HG03108 (cell line): ENCODE data around the gene DPH2.

Experiments used
- ATAC-seq: cut with Tn5 transposase; IDR thresholded peaks from one replicate; pipeline ENCODE4 v1.9.1; 2021; ENCODE audit warnings: moderate library complexity; ENCODE audit not compliant: unreplicated experiment

DPH2 gene

DNA sequence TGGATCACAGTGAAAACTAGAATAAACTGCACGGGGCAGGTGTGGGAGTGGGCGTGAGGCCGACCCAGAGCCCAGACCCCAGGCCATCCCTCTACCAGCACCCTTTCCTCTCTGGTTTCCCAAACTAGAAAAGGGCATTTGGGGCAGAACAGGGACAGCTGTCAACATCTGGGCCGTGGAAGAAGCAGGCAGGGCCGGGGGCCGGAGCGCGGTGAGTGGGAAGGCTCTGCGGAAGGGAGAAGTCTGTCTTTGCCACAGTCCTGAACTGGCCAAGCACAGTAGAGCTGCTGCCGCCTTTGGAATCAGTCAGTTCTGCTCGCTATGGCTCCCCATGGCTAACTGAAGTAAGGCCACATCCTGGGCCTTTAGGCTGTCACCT, 28.2 kb downstream of the DPH2 start:
- no peak for ATAC-seq

DNA sequence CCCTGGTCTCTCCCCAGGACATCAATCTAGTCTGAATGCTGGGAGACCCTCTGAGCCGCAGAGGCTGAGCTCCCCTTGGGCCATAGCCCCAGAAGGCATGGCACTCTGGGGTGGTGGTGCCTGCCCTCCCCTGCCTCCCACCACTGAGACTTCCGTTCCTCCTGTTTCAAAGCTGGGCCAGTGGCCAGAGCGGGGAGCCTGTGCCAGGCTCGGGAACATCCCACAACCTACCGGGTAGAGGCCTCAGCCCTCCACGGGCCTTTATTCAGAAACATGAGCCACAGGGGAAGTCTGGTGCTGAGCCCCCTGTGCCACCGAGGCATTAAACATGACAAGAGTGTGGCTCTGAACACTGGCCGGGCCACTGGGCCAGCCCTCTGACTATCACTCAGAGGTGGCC, 29.6 kb downstream of the DPH2 start:
- ATAC-seq, result no peak

GRCh38 chr1:44000122-44000665, 30.4 kb downstream of the DPH2 start:
- no peak for ATAC-seq

GRCh38 chr1:44002165-44002564, 32.4 kb downstream of the DPH2 start:
- no peak for ATAC-seq

DNA sequence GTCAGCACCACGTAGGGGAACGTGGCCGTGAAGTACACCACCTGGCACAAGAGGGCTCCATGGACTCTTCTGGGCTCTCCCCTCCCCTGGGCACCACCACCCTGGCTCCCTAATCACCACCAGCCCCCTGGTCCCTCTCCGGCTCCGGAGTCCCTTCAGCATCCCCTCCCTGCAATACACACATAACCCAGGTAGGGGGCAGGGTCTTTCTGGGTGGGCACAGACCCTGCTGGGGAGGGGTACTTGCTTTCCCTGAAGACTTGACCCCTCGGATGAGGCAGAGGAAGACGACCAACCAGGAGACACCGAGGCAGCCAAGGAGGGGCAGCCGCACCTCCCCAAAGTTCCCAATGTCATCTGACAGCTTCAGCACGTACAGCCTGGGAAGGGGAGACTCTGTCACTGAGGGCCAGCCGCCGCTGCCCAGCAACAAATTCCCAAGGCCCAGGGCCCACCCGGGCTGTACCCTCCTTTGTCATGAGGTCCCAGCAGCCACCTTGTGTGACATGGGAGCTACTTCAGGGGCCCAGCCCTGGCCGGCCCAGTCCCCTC, 32.9 kb downstream of the DPH2 start:
- ATAC-seq, result no peak

- ATAC-seq, result no peak
Measured at GRCh38 chr1:44008259-44008658, 38.4 kb downstream of the DPH2 start.

- ATAC-seq, result no peak
Measured at GRCh38 chr1:44010935-44011471, 41.2 kb downstream of the DPH2 start.

DNA sequence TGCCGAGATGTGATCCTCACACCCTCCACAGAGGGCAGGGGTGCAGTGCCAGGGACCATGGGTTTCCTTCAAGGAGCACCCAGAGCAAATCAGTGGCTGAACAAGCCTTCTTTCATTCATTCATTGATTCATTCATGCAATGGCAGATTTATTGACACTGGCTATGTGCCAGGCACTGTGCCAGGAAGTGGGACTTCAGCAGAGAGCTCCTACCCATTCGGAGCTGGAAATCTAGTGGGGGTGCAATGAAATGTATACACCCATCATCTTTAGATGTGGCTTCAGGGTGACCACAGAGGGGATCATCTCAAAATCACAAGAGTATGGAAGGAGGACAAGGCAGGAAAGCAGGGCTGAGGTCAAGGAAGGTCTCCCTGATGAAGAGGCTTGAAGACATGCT, 42.6 kb downstream of the DPH2 start:
- ATAC-seq, result no peak

DNA sequence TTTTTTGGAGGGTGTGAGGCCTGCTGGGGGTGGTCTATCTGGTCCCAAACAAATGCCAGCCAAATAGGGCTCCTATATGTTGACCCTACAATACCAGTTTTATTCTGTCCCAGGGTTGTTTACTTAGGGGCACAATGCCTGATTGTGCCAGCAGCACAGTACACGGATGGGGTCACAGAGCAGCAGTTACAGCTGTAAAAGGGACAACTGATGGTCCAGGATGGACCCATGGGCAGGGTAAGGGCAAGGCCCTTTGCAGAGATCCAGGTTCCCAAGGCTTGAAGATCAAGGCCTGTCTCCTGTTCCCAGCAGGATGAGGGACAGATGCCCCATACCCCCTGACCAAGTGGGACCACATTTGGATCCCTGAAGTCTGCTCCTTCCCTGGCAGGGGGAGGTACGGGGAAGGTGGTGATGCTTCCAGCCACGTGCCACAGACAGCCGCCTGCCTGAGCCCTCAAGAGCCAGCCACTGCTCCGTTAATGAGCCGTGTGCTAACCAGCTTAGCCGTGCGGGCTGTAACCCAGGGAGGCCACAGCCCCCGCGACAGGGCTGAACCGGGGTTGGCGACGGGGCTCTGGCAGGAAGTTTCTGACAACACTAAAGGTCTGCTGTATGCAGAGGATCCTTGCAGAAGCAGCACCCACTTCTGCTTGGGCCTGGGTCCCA, 43.3 kb downstream of the DPH2 start:
- ATAC-seq, result no peak

- no peak for ATAC-seq
Measured at GRCh38 chr1:44013949-44014348, 44.1 kb downstream of the DPH2 start.

DNA sequence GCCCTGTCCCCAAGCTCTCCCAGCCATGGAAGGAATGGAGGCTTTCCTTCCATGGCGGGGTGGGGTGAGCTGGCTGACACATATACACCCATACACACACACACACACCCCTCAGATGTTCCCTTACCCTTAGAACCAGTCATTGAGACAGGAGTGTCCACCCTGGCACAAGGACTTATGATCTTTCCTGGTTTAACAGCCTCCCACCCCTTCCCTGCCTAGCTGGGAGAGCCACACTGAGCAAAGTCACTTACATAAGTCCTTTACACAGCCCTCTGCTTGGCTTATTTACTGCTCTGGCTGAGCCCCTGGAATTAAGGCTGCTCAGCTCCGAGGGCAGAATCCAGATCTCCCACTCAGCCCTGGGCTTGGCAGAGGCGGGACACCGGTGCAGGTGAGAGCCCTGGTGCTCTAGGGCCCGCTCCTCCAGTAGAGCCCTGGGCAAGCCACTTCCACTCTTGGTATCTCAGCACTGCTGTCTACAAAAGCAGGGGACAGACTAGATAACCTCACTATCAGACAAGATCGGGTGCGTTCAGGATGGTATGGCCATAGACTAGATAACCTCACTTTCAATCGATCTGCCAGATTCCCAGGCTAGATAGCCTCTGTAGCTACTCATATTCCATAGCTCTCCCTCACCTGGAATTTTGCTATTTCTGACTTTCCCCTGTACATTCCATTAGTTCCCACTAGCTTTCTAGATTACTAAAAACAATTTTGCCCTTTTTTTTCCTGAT, 44.7 kb downstream of the DPH2 start:
- ATAC-seq, result no peak

GRCh38 chr1:44015206-44015605, 45.4 kb downstream of the DPH2 start:
- no peak for ATAC-seq

DNA sequence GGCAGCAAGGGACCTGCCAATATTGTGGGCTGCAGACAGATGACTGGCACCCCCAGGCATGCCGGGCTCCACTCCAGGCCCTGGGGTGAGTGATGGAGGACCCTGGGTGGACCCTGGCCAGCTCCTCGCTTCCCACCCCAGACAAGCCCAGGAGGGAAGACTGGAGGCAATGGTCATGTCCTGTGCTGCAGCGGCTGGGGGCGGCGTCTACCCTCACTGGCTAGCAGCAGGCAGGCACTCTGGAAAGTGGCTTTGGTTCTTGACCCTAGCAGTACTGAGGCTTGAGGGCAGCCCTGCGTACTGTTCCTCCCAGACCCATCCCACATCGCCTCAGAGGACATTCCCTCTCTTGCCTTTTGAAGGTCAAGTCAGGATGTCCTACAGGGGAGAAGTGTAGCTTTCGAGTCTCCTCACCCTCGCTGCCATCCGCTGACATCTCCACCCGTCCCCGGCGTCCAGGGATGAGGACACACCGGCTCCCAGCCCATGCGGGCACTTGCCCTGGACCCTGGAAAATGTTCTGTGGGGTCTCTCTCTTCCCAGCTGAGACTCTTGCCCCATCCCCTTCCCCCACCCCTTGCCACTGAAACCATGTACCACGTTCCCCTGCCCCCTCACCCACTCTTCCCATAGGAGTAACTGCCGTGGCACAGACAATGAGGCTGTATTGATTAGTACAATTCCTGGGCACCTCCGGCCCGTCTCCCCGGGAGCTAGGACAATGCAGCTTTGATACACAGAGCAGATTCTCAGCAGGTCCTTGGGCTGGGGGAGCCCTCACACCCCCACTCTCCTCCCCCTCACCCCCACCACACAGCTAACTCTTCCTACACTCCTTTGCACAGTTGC, 46.5 kb downstream of the DPH2 start:
- no peak for ATAC-seq

- ATAC-seq, result no peak
Measured at GRCh38 chr1:44016890-44017400, 47.1 kb downstream of the DPH2 start.

DNA sequence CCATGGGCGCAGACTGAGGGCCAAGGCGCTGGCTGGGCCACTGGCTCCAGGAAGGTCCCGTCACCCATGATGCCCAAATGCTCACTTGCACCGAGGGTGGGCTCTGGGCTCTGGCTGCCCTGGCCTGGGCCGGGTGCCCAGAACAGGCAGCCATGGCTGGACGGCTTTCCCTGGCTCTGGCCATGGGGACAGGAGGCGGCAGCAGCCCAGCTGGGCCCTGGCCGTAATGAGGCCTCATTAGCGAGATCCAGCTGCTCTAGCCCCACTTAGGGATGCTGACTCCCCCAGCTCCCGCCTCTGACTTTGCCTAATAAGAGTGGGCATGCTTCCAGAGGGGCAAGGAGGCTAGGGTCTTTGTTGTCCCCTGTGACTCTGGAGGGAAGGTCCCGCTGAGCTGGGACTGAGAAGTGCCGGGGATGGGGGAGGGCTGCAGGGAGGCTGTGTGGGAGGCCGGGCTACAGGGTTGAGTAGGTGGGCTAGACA, 49.7 kb downstream of the DPH2 start:
- ATAC-seq, result no peak

DNA sequence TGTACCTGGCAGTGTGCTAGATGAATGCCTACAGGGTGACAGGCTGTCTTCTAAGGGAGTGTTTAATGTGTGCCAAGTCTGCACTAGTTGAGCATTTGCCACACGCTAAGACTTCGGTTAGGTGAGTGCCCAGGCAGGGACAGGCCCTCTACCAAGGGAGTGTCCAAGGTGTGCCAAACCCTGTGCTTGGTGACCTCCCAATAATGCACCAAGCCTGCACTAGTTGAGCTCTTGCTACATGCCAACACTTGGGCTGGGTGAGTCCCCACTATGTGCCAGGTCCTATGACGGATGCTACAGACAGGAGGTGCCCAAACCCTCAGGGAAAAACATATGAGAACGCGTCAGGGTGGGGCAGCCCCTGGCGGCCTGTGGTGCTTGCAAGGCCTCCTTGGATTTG, 50.7 kb downstream of the DPH2 start:
- ATAC-seq, result no peak

DNA sequence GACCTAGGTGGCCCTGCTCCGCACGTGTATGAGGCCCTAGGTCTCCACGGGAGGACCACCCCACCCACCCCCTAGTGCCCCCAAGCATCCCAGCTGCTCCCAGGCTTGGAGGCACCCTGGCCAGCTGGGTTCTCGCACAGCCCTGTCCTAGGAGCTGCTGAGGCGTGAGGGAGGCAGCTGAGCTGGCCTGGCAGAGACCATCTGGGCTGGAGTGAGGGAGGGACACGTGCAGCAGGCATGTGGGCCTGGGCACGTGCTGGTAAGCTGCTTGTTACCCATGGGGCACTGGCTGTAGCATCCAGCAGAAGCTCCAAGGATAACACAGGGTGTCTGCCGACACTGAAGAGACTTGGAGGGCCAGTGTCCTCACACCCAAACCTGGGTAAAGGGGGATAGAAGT, 51.3 kb downstream of the DPH2 start:
- ATAC-seq, result no peak

DNA sequence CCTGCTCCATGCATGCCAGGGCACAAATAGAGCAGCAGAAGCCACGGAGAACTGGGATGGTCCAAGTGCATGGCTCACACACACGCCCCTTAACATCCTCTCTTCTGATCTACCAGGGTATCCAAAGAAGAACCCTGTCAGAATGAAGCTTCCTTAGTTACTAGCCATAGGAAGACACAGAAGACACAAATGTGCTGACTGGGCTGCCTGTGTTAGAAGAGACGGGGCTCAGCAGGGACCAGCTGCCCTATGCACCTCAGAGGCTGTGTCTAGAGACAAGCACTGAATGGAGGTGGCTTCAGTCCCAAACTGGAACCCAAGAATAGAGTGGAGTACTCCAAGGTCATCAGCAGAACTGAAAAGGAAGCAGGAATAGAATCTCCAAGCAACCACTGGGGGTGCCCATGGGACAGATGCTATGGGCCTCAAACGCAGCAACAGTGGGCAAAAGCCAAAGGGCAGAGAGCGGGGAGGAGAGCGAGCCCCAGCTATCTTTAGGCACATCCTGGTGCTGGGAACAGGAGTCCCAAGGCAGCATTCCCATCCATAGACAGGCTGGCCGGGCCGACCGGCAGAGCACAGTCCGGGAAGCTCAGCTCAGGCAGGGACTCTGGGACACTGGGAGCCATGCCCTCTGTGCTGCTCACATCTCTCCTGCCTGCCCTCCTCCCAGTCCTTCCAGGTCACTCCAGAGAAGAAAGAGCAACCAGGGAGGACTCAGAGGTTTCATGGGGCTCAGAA, 51.9 kb downstream of the DPH2 start:
- no peak for ATAC-seq
